ENCODE measurements around the gene ATG10.
"Not testable (repeated sequence)": the region's sequence is repeated elsewhere in the genome, so short reads cannot be mapped to it uniquely, and the experiment has no call there.

DNA sequence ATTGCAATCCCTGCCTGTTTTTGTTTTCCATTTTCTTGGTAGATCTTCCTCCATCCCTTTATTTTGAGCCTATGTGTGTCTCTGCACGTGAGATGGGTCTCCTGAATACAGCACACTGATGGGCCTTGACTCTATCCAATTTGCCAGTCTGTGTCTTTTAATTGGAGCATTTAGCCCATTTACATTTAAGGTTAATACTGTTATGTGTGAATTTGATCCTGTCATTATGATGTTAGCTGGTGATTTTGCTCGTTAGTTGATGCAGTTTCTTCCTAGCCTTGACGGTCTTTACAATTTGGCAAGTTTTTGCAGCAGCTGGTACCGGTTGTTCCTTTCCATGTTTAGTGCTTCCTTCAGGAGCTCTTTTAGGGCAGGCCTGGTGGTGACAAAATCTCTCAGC lies 42.8 kb downstream of the ATG10 start:
- TF ChIP-seq, protein P1, sequence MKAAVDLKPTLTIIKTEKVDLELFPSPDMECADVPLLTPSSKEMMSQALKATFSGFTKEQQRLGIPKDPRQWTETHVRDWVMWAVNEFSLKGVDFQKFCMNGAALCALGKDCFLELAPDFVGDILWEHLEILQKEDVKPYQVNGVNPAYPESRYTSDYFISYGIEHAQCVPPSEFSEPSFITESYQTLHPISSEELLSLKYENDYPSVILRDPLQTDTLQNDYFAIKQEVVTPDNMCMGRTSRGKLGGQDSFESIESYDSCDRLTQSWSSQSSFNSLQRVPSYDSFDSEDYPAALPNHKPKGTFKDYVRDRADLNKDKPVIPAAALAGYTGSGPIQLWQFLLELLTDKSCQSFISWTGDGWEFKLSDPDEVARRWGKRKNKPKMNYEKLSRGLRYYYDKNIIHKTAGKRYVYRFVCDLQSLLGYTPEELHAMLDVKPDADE (CRISPR knock-in tag; IDR thresholded peaks at IDR 0.05) = not testable (repeated sequence)
- not testable (repeated sequence) for TF ChIP-seq HDAC6 (IDR thresholded peaks at IDR 0.05; ENCODE audit: low read depth, low read length); JUN (CRISPR knock-in tag; IDR thresholded peaks at IDR 0.05); ZNF274 (CRISPR knock-in tag; IDR thresholded peaks at IDR 0.05); IKZF1 (IDR thresholded peaks at IDR 0.05)
- TF ChIP-seq, protein P2, sequence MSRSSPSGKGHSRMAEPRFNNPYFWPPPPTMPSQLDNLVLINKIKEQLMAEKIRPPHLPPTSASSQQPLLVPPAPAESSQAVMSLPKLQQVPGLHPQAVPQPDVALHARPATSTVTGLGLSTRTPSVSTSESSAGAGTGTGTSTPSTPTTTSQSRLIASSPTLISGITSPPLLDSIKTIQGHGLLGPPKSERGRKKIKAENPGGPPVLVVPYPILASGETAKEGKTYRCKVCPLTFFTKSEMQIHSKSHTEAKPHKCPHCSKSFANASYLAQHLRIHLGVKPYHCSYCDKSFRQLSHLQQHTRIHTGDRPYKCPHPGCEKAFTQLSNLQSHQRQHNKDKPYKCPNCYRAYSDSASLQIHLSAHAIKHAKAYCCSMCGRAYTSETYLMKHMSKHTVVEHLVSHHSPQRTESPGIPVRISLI (CRISPR knock-in tag; IDR thresholded peaks at IDR 0.05; ENCODE audit: borderline replicate concordance) = not testable (repeated sequence)
- TF ChIP-seq, protein P3, sequence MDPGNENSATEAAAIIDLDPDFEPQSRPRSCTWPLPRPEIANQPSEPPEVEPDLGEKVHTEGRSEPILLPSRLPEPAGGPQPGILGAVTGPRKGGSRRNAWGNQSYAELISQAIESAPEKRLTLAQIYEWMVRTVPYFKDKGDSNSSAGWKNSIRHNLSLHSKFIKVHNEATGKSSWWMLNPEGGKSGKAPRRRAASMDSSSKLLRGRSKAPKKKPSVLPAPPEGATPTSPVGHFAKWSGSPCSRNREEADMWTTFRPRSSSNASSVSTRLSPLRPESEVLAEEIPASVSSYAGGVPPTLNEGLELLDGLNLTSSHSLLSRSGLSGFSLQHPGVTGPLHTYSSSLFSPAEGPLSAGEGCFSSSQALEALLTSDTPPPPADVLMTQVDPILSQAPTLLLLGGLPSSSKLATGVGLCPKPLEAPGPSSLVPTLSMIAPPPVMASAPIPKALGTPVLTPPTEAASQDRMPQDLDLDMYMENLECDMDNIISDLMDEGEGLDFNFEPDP (CRISPR knock-in tag; conservative IDR thresholded peaks at IDR 0.05) = not testable (repeated sequence)
- TF ChIP-seq, protein P4, sequence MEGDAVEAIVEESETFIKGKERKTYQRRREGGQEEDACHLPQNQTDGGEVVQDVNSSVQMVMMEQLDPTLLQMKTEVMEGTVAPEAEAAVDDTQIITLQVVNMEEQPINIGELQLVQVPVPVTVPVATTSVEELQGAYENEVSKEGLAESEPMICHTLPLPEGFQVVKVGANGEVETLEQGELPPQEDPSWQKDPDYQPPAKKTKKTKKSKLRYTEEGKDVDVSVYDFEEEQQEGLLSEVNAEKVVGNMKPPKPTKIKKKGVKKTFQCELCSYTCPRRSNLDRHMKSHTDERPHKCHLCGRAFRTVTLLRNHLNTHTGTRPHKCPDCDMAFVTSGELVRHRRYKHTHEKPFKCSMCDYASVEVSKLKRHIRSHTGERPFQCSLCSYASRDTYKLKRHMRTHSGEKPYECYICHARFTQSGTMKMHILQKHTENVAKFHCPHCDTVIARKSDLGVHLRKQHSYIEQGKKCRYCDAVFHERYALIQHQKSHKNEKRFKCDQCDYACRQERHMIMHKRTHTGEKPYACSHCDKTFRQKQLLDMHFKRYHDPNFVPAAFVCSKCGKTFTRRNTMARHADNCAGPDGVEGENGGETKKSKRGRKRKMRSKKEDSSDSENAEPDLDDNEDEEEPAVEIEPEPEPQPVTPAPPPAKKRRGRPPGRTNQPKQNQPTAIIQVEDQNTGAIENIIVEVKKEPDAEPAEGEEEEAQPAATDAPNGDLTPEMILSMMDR (CRISPR knock-in tag; IDR thresholded peaks at IDR 0.05) = not testable (repeated sequence)
- TF ChIP-seq, protein P5, sequence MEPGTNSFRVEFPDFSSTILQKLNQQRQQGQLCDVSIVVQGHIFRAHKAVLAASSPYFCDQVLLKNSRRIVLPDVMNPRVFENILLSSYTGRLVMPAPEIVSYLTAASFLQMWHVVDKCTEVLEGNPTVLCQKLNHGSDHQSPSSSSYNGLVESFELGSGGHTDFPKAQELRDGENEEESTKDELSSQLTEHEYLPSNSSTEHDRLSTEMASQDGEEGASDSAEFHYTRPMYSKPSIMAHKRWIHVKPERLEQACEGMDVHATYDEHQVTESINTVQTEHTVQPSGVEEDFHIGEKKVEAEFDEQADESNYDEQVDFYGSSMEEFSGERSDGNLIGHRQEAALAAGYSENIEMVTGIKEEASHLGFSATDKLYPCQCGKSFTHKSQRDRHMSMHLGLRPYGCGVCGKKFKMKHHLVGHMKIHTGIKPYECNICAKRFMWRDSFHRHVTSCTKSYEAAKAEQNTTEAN (CRISPR knock-in tag; conservative IDR thresholded peaks at IDR 0.05) = not testable (repeated sequence)
- TF ChIP-seq, protein P6, sequence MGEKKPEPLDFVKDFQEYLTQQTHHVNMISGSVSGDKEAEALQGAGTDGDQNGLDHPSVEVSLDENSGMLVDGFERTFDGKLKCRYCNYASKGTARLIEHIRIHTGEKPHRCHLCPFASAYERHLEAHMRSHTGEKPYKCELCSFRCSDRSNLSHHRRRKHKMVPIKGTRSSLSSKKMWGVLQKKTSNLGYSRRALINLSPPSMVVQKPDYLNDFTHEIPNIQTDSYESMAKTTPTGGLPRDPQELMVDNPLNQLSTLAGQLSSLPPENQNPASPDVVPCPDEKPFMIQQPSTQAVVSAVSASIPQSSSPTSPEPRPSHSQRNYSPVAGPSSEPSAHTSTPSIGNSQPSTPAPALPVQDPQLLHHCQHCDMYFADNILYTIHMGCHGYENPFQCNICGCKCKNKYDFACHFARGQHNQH (CRISPR knock-in tag; IDR thresholded peaks at IDR 0.05) = not testable (repeated sequence)
